BJ (cell line): ENCODE results near the gene FUT3. TPM values are rescaled to one million over a fixed set of nuclear protein-coding genes. Genes with fewer than 3 reads are reported as not detected.

Source experiments
- CTCF ChIA-PET: fragments of 350-600 bp; formaldehyde crosslinking; extraction: SDS; loops from one replicate; lab custom pipeline; 2021; ENCODE audit warnings: antibody characterized with exemption, inconsistent platforms; lab: Yijun Ruan, JAX
- POLR2A ChIA-PET: fragments of 300-600 bp; sonication (Branson Sonifier 250); formaldehyde crosslinking; extraction: SDS; loops from one replicate; lab custom pipeline; 2021; ENCODE audit warnings: antibody characterized with exemption; lab: Charles Lee
- DNase-seq: peaks from one replicate; pipeline ENCODE4 v3.0.0-alpha.2; 2011; ENCODE audit warnings: low read depth
- H3K27me3 ChIP-seq: 2 replicates; pipeline ENCODE4 v1.6.0; 2011; ENCODE audit warnings: low read length; ENCODE audit not compliant: control insufficient read depth, insufficient read depth
- H3K36me3 ChIP-seq: 2 replicates; pipeline ENCODE4 v1.5.1; 2011; ENCODE audit warnings: low read length; ENCODE audit not compliant: control insufficient read depth, insufficient read depth
- H3K4me3 ChIP-seq: 2 replicates; pipeline ENCODE4 v1.5.1; 2011; ENCODE audit warnings: low read depth, mild to moderate bottlenecking, control low read depth, low read length
- polyA plus RNA-seq: library from polyadenylated mRNA; depleted of rRNA; stranded (reverse); fragments of >200 nt; gene quantifications from 2 replicates; pipeline ENCODE4 v1.2.3, GENCODE V29; 2011
- TF ChIP-seq, protein P1 (sequence below): IDR thresholded peaks from 2 replicates; pipeline ENCODE4 v1.5.1; 2011; ENCODE audit warnings: low read depth, mild to moderate bottlenecking, control low read depth, inconsistent platforms, low read length, moderate library complexity; ENCODE audit not compliant: insufficient read depth

The FUT3 gene
- polyA plus RNA-seq, 1 experiment = not detected

DNA sequence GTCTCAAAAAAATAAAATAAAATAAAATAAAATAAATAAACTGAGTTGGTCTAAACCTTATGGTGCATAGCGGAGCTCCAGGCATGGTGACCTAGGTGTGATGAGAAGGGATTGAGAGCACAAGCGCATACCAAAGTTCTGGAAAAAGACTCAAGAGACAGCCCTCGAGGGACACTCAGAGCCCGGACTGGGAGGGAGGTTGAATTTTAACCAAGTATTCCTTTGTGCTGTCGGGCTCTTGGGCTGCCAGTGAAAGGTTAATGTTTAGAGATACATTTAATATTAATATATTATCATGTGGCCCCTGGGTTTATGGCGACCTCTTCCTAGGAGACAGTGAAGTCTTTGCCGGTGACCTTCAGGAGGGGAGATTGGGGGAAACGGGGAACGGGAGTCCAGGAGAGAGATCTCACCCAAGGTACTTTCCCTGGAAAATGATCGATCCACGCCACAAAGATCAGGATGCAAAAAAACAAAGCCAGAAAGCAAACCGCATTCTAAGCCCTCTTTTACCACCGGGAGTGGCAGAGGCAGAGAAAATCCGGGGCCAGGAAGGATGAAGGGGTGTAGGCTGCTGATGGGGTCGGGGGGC is 13.4 kb downstream of the FUT3 start:
- H3K36me3 ChIP-seq = no peaks in the 10 kb centered on the region
- no peak for DNase-seq
- peaks cover 4% of the 10 kb centered on the region for H3K27me3 ChIP-seq
- TF ChIP-seq, protein P1, sequence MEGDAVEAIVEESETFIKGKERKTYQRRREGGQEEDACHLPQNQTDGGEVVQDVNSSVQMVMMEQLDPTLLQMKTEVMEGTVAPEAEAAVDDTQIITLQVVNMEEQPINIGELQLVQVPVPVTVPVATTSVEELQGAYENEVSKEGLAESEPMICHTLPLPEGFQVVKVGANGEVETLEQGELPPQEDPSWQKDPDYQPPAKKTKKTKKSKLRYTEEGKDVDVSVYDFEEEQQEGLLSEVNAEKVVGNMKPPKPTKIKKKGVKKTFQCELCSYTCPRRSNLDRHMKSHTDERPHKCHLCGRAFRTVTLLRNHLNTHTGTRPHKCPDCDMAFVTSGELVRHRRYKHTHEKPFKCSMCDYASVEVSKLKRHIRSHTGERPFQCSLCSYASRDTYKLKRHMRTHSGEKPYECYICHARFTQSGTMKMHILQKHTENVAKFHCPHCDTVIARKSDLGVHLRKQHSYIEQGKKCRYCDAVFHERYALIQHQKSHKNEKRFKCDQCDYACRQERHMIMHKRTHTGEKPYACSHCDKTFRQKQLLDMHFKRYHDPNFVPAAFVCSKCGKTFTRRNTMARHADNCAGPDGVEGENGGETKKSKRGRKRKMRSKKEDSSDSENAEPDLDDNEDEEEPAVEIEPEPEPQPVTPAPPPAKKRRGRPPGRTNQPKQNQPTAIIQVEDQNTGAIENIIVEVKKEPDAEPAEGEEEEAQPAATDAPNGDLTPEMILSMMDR = no peak
- CTCF ChIA-PET = interaction anchor here (0.5 kb wide), 1 partner anchor 117 kb away, joined by 3 read pairs; the partner anchor contains the start of gene CATSPERD
- H3K4me3 ChIP-seq = no peak overlapping the region
- POLR2A ChIA-PET = no interaction called here

DNA sequence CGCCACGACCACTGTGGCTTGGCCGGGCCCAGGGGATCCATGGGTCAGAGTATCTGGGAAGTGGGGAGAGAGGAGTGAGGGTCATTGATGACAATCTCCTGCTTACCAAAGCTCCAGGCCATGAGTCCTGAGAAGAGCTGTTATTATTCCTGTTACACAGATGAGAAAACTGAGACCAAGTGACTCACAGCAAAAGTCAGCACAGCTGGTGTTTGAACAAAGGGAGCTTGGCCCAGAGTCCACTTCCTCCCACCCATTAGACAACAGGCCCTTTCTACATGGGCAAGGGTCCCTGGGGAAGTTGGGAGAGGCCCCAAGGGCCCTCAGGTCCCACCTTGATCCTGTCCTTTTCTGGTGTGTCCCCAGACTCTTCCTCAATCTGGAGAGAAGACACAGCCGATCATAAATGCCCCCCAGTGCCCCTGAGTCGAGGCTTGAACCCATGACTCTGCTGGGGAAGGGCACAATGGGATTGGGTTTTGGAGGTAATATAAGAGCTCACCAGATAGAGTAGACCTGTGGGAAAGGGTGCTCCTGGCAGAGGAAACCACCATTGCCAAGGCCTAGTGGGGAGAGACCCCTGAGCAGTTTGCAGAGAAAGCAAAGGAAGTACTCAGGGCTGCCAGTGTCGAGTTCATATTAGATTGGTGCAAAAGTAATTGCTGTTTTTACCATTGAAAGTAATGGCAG is 18.6 kb downstream of the FUT3 start:
- ChIA-PET CTCF (no interaction called here), POLR2A (no interaction called here)
- TF ChIP-seq, protein P1 = no peak
- Histone ChIP-seq H3K27me3 (peaks cover 10% of the 10 kb centered on the region), H3K4me3 (no peak overlapping the region), H3K36me3 (no peaks in the 10 kb centered on the region)
- no peak for DNase-seq

DNA sequence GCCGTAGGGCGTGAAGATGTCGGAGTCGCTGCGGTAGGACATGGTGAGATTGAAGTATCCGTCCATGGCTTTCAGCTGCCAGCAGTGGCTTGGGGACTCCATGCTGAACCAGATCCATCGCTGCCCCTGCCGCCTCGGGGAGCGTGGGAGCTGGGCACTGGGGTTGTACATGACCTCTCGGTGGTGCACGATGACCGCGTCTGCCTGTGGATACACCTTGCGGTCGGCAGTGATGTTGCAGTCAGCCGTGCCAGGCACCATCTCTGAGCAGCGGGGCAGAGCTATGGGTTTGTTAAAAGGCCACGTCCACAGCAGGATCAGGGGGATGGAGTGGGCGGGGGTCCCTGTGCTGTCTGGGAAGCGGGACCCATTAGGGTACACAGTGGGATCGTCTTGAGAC is 19.2 kb downstream of the FUT3 start:
- no peak for DNase-seq
- H3K36me3 ChIP-seq = no peaks in the 10 kb centered on the region
- no peak overlapping the region for H3K4me3 ChIP-seq
- POLR2A ChIA-PET = no interaction called here
- TF ChIP-seq, protein P1 = no peak
- CTCF ChIA-PET = no interaction called here
- peaks cover 10% of the 10 kb centered on the region for H3K27me3 ChIP-seq

DNA sequence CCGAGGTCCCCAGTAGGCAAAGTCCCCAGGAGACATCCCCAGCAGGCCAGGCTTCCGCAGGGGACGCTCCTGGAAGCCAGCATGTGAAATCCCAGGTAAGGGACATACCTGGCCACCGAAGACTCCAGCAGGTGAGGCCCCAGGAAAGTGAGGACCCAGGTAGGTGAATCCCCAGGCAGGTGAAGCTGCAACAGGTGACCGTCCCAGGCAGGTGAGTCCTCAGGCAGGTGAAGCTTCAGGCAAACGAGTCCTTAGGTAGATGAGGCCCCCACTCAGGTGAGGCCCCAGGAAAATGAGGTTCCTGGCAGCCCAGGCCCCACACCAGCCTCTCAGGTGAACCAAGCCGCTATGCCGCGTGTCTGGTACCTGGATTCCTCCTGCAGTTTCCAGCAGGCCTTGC is 20.1 kb downstream of the FUT3 start:
- Histone ChIP-seq H3K36me3 (no peaks in the 10 kb centered on the region), H3K27me3 (peaks cover 10% of the 10 kb centered on the region), H3K4me3 (no peak overlapping the region)
- TF ChIP-seq, protein P1 = no peak
- CTCF ChIA-PET = interaction anchor here (1.9 kb wide), 1 partner anchor 27 kb away, joined by 6 read pairs; the partner anchor contains the start of gene NRTN
- no peak for DNase-seq
- POLR2A ChIA-PET = no interaction called here

DNA sequence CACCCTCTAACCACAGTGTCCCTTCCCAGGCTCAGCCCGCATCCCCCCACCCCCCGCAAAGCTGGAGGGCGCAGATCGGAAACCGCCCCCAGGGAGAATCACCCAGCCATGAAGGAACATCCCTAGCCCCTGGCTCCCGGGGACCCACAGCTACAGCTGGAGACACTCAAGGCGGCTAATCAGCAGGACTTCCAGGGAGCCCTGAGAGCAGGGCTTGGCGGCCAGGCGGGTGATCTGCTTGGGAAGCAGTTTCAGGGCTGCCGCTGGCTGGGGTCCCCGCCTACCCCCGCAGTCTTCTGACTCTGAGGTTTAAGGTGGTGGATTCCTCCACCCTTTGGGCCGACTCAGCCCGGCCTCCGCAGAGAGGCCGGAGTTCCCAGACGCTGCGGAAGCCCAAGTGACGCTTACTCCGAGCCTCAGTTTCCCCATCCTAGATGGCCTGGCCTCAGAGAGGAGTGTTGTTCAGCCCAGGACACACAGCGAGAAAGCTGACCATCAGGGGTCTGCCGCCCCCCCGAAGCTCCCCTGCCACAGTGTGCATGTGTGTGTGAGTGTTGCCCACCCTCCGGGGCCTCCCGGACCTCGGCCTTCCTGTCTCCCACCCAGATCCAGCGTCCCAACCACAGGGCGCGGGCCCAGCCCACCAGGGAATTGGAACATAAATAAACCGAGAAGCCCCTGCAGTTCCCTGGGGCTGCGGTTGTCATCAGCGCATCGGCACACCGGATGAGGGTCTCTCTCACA is 21.5 kb downstream of the FUT3 start:
- TF ChIP-seq, protein P1 = no peak
- DNase-seq = no peak
- POLR2A ChIA-PET = no interaction called here
- CTCF ChIA-PET = interaction anchor here (0.7 to 2.7 kb wide), 3 partner anchors 11 to 25 kb away, joined by 4 to 18 read pairs (median 6); partner anchors contain the start of gene NRTN
- no peaks in the 10 kb centered on the region for H3K36me3 ChIP-seq
- H3K4me3 ChIP-seq = no peak overlapping the region
- H3K27me3 ChIP-seq = peaks cover 7% of the 10 kb centered on the region
